Stimulated activated CD4-positive, alpha-beta T cell treated with anti-CD3 and anti-CD28 coated beads, Interleukin-15, amount 100 ng/mL, for 48 hours (primary cell): ENCODE data around the gene AMN.

Experiments used
- DNase-seq, 2 donors: peaks; one replicate each; pipeline ENCODE4 v3.0.0-alpha.2; 2020; ENCODE audit warnings: low read depth in 2 of 2

The AMN gene

DNA sequence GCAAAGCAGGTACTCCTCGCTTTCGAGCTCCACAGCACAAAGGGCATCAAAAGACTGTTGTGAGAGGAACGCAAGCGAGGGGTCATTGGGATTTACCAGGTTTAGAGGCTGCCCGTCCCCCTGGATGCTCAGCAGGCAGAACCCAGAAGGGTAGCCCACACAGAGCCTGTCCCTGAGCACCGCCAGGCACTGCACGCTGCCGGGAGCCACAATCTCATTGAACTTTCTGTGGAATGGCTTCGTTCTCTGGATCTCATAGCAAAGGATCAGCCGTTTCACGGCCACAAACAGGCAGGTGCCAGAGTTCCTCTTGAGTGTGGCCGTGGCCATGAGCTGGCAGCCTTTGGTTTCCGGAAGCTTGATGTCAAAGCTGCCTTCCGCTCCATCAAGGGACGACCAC is 21.5 kb downstream of the AMN start:
- no peak for DNase-seq

DNA sequence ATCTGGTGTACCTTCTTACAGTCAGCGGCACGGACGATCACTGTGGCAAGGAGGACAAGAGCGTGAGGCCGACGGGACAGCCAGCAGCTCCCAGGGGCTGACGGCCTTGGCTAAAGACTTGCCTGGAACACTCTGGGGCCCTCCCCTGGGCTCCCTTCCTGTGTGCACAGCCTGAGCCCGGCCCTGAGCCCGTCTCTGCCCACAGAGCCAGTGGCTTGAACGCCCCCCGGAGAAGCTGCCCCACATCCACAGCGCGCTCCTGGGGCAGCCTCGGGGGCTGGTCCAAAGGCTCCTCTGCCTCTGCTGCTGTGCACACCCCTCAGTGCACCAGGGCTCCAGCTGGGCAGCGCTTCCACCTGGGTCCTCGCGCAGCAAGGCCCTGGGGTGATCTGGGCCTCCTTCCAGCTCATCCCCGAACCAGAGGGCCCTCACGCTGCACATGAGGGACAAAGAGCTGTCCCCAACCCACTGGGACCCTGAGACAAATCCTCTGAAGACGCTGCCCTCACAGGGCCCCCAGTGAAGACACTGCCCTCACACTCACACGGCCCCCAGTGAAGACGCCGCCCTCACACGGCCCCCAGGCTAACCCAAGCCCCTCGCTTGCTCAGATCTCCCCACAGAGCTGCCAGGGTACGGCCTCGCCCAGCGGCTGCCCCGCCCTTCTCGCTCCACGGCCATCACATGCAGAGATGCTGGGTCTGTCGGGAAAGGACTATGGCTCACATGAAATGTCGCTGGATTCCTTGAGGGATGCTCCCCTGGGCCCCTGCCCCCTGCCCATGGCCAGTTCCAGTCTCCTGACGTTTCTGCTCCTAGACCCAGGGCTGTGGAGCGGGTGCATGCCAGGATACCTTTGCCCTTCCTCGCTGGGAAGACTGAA is 22.2 kb downstream of the AMN start:
- no peak for DNase-seq

GRCh38 chr14:102945346-102946130 is 23.1 kb downstream of the AMN start:
- DNase-seq = no peak

DNA sequence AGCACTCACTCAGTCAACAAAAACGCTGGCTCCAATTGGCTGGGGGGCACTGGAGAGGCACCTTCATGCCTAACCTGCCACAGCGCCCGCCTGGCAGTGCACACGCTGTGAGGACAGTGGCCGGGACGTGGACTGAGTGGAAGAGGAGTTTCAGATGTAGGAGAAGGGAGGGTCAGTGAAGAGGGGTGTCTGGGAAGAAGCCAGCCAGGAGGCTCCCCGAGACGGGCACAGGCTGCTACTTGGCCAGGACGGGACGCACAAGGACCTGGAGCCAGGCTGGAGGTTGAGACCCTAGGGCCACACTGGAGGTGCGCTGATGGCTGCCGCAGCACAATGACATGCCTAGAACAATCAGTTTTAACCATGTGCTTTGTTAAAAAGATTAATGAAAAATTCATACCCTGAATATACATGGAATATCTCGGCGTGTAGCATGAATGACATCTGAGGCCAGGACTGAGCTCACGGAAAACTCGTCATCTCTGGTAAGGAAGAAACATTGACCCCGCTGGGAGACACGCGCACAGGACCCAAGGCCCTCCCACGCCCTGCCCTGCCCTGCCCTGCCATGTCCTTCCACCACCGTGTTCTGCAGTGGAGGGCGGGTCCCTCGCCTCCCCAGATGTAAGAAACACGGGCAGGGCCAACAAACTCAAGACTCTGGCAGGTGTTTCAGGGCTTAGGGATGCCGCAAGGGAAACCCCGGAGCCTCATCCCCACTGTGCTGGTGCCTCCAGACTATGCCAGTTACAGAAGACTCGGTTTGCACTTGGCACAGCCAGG is 25.0 kb downstream of the AMN start:
- DNase-seq = no peak

- no peak for DNase-seq
Observed at GRCh38 chr14:102948698-102949061, 26.2 kb downstream of the AMN start.

GRCh38 chr14:102949062-102949800 is 26.8 kb downstream of the AMN start:
- DNase-seq = peak in 1 of 2 donors; percentile 20

DNA sequence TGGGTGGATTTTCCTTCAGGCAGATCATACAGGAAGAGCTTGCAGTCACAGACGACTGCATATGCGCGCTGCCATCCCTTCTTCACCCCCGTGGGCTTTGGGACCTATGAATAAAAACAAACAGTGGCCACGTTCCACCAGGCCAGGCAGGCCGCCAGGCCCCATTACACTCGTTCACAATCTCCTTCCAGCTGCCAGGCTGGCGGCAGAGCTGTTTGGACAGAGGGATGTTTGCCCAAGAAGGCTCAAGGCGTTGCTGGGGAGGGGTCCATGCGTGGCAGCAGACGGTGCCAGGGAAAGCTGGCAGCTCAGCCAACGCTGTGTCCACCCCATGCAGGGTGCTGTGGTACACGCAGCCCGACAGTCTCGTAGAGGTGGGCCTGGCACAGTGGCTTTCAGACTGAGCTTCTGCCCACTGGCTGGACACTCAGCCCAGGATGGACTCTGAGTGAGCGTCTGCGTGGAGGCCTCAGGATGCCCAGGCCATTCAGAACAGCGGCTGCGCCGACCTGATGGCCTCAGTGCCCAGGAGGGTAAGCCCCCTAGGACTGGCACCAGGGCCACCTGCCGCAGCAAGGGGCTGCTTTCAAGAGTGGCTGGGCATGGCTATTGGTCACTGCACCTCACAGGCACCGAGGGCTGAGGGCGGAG is 27.5 kb downstream of the AMN start:
- DNase-seq = no peak

- no peak for DNase-seq
Observed at GRCh38 chr14:102951034-102951433, 28.6 kb downstream of the AMN start.

DNA sequence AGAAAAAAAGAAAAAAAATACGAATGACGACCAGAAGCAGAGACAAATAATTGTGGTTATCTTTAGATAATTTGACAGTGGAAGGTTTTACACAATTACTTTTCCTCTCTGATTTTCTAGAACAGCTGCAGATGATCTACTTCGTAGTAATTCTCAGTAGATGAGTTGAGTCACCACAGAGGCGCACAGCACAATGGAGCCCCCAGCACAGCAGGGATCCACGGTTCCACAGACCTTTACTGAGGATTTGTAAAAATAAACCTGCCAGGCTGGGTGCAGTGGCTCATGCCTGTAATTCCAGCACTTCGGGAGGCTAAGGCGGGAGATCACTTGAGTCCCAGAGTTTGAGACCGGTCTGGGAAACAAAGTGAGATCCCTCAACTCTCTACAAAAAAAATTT is 29.3 kb downstream of the AMN start:
- DNase-seq = no peak

GRCh38 chr14:102952276-102952675 is 29.8 kb downstream of the AMN start:
- DNase-seq = no peak

- no peak for DNase-seq
Observed at GRCh38 chr14:102953100-102953499, 30.6 kb downstream of the AMN start.

GRCh38 chr14:102954081-102954789 is 31.8 kb downstream of the AMN start:
- no peak for DNase-seq

GRCh38 chr14:102955636-102956408 is 33.4 kb downstream of the AMN start:
- no peak for DNase-seq

GRCh38 chr14:102957222-102957621 is 34.8 kb downstream of the AMN start:
- no peak for DNase-seq

DNA sequence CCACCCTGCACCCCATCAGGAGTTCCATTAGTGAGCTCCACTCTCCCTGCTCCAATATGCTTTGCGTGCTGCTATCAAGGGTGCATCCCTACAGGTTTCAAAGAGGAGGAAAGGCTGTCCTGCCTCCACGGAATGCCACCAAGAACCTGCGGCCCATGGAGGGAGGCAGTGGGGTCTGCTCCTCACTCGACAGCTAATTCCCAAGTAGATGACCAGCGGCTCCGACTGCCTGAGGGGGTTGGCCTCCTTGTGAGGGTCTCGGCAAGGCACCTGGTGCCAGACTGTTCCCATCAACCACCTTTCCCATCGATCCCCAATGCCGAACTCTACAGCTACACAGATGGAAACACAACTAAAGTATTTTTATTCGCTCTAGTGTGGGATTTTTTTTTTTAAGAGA is 36.0 kb downstream of the AMN start:
- DNase-seq = no peak

DNA sequence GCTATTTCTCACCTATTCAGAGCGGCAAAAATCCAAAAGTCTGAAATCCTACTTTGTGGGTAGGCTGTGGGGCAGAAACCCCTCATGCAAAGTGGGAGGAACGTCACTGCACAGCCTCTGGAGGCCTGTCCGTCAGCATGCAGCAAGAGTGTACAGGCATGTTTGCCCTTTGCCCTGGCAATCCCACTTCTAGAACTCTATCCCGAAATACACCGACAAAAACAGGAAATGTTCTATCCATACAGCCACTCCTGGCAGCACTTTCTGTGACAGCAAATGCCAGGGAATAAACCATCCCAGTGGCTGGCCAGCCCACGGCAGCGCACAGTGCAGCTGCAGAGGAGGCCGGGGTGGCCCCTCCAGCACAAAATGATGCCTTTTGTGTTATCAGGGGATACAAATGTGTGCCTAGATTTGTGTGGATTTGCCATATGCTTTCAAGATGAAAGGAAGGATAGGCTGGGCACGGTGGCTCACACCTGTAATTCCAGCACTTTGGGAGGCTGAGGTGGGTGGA is 39.7 kb downstream of the AMN start:
- DNase-seq = no peak

- no peak for DNase-seq
Observed at GRCh38 chr14:102964152-102964730, 41.8 kb downstream of the AMN start.

GRCh38 chr14:102965282-102965681 is 42.8 kb downstream of the AMN start:
- no peak for DNase-seq
